CD4-positive, alpha-beta T cell treated with Interleukin-6 at 100 ng/mL for 8 hours (primary cell): Measurements from ENCODE around the gene TMEM151A.

Experiments used
- DNase-seq: peaks from one replicate; pipeline ENCODE4 v3.0.0-alpha.2; 2020; ENCODE audit warnings: mixed read lengths, low spot score

Gene TMEM151A

GRCh38 chr11:66283461-66284105 is 8.1 kb upstream of the TMEM151A start:
- no peak for DNase-seq

DNA sequence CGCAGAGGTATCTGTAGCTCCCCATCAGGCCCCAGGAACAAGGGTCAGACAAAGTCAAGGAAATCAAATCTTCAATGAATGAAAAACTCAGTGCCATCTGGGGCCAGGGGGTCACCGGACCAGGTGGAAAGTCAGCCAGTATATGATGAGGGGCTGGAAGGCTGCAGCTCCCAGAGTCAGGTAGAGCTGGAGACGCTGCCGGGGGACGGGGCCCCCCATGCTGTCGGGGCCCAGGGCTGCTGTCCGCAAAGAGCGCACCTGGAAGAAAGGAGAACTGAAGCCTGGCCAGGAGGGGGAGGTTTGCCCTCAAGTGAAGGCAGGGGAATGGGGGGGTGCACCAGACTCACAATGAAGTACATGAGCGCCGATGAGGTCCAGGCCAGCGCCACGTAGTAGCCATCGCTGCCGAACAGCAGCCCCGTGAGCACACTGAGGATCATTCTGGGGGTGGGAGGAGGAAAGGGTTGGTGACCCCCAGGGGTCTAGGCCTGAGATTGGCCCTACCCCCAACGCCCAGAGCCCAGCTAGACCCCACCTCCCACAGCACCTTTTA is 7.1 kb upstream of the TMEM151A start:
- DNase-seq = no peak

DNA sequence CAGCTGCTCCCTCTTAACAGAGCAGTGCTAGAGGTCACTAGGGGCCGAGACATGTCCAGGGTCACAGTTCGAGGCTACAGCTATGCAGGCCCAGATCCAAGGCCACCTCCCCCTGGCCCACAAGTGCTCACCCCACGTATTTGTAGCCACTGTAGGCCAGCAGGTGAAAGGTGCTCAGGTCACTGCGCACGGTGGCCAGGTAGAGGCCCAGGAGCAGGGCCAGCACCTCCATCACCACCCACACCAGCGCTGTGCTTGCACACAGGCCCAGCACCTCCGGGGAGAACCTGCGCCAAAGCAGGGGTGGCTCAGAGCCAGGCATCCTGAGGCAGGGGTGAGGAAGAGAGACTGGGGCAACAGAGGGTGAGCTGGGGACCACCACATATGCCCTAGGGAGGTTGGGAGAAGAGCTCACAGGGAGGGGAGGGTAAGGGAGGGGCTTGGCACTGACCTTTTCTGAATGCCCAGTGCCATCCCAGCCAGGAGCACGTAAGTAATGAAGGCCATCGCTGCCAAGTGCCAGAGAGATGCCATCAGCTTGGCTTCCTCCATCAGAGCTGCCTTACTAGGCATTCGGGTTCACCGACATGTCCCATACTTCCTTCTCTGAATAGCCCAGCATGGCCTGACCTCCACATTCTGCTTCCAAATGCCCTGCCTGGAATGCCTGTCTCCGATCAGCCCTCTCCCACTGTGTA is 6.3 kb upstream of the TMEM151A start:
- DNase-seq = no peak

- no peak for DNase-seq
These were observed 5.0 kb upstream of the TMEM151A start for GRCh38 chr11:66286699-66287098.

DNA sequence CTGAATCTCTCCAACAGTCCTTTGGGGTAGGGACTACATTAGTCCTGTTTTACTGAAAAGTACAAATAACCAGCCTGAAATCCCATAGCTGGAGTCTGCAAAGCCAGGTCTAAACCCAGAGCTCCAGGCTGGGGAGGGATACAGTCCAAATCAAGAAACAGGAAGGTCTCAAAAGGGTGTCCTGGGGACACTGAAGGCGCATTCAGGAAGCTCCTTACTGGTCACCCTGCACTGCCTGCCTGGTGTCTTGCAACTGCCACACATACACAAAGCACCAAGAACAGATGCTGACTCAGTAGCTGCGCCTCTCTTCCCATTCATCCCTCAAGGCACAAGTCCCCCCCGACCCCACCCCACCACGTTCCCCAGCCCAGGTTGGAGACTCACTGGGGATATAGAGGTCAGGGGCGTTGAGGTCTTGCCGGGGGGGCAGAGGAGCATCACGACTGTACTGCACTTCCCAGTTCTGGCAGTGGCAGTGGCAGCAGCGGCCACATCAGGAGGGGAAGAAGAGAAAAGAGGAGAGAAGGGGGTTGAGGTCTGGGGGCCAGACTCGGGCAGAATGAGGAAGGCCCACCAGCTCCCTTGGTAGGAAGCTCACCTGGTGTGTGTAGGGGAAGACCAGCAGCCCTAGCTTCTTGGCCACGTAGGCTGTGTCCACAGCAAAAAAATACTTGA is 4.3 kb upstream of the TMEM151A start:
- DNase-seq = no peak

DNA sequence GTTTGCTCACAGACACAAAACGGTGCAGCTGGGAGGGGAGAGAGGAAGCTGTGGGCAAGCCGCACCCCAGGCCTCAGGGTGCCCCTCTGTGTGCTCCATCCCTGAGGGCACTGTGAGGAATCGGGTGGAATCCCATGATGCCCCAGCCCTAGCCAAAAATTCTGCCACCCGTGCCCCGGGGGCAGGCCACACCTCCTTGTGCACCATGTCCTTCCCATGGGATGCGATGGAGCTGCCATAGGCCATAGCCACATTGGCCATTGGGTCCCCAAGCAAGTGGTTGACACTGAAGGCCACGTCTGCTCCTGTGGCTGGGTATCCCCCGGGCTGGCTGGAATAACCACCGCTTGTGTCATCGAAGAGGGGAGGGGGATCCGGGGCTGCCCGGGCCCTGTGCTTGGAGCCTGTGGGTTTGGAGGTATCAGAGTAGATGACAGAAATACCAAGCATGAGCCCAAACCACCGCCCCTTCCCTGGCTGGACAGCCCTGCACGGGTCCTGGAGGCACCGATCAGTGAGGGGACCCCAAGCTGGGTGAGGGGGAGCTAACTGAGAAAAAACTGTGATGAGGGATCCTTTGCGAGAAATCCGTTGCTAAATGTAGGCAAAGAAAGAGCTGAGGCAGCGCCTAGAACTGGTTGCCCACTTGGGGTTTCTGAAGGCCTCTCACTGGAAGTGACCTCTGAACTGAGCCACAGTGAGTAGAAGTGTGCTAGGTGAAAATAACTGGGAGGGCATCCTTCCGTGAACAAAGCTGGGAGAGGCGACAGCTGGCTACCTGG is 3.6 kb upstream of the TMEM151A start:
- DNase-seq = no peak

- DNase-seq = peak; percentile 99
These were observed 2.8 kb upstream of the TMEM151A start, which contains the start of gene YIF1A for GRCh38 chr11:66288671-66289547. Gene YIF1A (minus strand): TSS chr11:66289143. CDS start chr11:66288985, 158 bp downstream.

DNA sequence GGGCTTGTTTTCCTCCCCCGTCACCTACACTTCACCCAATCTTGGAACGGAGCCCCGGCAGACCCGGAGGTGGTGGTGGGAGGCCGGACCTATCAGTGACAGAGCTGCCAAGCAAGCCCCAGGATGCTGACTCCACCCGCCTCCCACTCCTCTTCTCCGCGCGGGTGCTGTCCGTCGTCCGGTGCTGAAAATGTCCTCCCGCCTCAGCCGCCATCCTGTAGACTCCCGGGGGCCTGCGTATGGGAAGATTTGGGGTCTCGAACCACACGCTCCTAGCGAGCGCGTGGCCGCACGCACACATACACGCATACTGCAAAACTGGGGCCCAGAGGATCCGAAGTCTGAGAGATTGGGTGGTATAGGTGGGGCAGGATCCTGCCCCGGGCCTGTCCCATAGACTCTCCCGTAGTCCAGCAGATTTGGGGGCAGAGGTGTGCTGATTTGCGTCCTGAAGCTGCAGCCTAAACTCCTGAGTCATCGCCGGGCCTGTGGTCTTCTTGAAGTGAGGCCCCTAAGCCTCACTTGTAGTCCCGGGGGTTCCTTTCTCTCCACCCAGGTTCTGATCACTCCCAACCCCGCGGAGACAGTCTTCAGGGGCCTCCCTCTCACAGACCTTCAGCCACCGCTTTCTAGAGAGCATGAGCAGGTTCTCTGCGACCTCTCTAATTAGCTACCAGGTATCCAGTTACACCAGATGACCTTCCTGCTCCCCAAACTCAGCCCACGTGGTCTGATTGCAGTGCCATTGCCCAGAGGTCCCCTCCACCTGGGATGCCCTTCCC is 2.0 kb upstream of the TMEM151A start:
- peak; percentile 79 for DNase-seq

DNA sequence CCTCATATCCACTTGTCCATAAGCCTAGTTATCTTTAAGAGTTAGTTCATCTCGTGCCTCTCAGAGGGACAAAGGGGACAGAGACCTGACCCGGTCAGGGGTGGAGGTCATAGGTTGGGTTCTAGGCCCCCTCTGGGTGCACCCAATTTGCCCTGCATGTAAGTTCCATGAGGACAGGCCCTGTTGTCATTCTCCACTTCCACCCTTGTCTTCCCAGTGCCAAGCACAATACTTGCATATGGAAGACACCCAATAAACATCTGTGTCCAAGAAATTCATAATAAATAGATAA is 1.4 kb upstream of the TMEM151A start:
- DNase-seq = no peak

DNA sequence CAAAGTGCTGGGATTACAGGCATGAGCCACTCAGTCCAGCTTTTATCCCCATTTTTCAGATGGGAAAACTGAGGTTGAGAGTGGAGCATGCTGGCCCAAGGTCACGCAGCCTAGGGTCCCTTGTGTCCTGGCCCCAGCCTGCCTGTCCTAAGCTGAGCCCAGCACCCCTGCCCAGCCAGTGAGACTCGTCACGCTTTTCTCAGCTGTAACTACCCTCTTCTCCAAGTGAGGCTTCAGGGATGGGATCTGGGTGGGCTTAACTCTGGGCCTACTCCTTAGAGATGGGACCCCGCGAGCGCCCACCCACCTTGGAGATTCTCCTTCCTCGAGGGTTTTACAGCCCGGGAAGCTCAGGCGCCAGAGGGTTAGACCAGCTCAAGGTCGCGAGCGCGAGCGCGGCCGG is 390 bp upstream of the TMEM151A start:
- DNase-seq = no peak

DNA sequence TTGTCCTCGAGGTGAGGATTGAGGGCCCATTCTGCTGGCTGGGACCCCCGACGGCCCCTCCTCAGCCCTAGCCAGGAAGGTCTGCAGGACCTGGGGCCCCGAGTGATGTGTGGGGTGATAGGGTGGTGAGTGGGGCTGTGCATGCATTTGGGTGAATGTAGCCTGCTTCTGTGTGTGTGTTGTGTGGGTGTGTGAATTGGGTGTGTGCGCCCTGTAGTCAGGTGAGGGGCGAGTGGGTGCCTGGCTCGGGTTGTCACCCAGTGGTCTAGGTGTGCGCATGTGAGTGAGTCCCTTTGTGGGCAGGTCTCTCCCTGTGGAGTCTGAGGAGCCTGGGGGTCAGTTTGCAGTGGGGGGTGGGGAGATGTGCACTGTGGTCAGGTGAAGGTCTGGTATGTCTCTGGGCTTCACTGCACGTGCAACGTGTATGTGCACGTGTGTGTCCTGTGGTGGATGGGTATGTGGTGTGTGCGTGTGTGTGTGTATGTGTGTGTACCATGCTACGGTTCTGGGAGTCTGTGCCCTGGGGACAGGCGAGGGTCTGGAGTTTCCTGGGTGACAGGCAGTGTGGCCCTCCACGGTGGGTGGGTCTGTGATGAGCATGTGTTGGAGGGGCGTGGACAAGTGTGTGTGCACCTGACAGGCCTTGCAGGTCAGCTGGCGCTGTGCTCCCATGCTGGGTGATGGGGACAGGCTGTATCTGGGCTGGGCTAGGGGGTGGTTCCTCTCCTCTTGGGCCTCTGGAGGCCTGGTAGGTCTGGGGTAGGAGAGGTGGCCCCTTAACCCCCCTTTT is 1.0 kb downstream of the TMEM151A start:
- DNase-seq = no peak

- DNase-seq = no peak
These were observed 1.7 kb downstream of the TMEM151A start for GRCh38 chr11:66293352-66293751.

DNA sequence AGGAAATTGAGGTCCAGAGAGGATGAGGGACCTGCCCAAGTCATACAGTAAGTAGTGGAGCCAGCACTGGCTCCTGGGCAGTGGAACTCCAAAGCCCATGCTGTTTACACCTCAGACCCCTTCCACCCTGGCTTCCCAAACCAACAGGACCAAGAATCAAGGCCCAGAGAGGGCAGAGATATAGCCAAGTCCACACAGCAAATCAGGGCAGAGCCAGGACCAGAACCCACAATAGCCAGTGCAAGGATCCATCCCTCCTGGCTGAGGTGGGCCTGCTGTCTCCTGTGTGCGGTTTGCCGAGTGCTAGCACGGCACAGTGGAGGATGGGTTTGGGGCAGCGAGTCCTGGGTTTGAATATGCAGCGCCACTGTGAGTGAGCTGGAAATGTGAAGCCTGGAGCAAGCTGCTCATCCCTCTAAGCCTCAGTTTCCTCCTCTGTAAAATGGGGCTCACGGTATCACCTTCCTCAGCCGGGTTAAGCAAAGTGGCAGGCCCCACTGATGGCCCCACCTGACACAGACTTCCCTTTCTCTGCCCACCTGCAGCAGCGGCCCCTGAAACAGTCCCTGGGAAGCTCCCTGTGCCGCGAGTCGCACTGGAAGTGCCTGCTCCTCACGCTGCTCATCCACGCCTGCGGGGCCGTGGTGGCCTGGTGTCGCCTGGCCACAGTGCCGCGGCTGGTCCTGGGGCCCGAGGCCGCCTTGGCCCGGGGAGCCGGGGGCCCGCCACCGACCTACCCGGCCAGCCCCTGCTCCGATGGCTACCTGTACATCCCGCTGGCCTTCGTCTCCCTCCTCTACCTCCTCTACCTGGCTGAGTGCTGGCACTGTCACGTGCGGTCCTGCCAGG is 2.3 kb downstream of the TMEM151A start:
- DNase-seq = no peak

- DNase-seq = no peak
These were observed 3.2 kb downstream of the TMEM151A start for GRCh38 chr11:66294626-66295620.

DNA sequence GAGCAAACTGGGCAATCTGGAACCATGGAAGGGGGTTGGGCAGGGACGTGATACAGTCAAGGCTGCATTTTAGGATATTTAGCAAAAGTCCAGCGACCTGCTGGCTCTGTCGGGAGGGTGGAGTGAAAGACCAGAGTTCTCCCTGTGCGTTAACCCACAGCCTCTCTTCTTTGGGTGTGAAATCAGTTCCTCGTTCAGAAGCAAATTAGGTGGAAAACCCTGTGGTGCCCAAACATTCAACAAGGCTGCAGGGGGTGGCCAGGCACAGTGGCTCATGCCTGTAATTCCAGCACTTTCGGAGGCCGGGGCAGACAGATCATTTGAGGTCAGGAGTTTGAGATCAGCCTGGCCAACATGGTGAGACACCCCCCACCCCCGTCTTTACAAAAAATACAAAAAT is 5.9 kb downstream of the TMEM151A start:
- DNase-seq = no peak

GRCh38 chr11:66299186-66299585 is 7.5 kb downstream of the TMEM151A start:
- DNase-seq = no peak

GRCh38 chr11:66302656-66303055 is 11.0 kb downstream of the TMEM151A start:
- DNase-seq = no peak
